SK-N-MC (cell line): ENCODE data around the gene FDX1.
"Not testable (repeated sequence)": the region's sequence is repeated elsewhere in the genome, so short reads cannot be mapped to it uniquely, and the experiment has no call there.

Source experiments
- DNase-seq: peaks from one replicate; pipeline ENCODE4 v3.0.0-alpha.2; 2011; ENCODE audit warnings: low read depth, low spot score
- H3K27ac ChIP-seq: fragments of 200-600 bp; sonication (generic); 2 replicates; pipeline ENCODE4 v1.5.1; 2016; ENCODE audit warnings: mixed run types
- H3K36me3 ChIP-seq: fragments of 200-600 bp; sonication (generic); 2 replicates; pipeline ENCODE4 v1.6.1; 2017; ENCODE audit warnings: antibody characterized with exemption, low read length, mixed read lengths; ENCODE audit not compliant: insufficient read depth
- H3K4me3 ChIP-seq: fragments of 200-600 bp; sonication (generic); 2 replicates; pipeline ENCODE4 v1.5.1; 2016
- H3K9ac ChIP-seq: fragments of 200-600 bp; sonication (generic); 2 replicates; pipeline ENCODE4 v1.8.0; 2017; ENCODE audit warnings: mixed run types, mixed read lengths; ENCODE audit not compliant: insufficient read length
- H3K9me3 ChIP-seq: fragments of 200-600 bp; sonication (generic); 2 replicates; pipeline ENCODE4 v1.6.1; 2017; ENCODE audit warnings: low read depth, mild to moderate bottlenecking, antibody characterized with exemption, low read length, moderate library complexity, mixed read lengths
- EZH2 ChIP-seq: fragments of 200-600 bp; sonication (generic); IDR thresholded peaks from one replicate; pipeline ENCODE4 v1.6.1; 2017; ENCODE audit warnings: antibody characterized with exemption
- FOXP2 ChIP-seq: optimal IDR thresholded peaks from 2 replicates; pipeline ENCODE3; 2011; ENCODE audit warnings: mild to moderate bottlenecking, moderate library complexity; ENCODE audit not compliant: insufficient read depth; ENCODE audit errors: extremely low read length, control extremely low read depth
- POLR2AphosphoS5 ChIP-seq: IDR thresholded peaks from 2 replicates; pipeline ENCODE4 v1.6.1; 2012; ENCODE audit warnings: mild to moderate bottlenecking, low read depth, low read length, borderline replicate concordance

The FDX1 gene, protein sequence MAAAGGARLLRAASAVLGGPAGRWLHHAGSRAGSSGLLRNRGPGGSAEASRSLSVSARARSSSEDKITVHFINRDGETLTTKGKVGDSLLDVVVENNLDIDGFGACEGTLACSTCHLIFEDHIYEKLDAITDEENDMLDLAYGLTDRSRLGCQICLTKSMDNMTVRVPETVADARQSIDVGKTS

DNA sequence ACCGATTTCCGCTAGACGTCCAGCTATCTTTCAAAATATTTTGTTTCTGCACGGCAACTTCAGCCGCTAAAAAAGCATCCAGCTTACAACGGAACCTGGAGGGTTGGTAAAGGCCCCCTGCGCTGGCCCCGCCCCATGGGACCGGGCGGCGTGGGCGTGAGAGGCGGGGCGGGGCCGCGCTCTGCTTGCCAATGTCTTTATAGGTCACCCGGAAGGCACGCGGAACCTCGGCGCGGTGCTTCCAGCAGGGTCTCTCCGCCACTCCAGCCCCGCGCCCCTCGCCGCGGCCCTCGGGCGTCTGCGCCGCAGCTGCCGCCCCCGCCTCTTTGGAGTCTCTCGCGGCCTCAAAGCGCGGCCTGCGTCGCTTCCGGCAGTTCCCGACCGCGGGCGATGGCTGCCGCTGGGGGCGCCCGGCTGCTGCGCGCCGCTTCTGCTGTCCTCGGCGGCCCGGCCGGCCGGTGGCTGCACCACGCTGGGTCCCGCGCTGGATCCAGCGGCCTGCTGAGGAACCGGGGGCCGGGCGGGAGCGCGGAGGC is at the start of gene FDX1:
Gene FDX1, plus strand, starts transcription at position 218 of the 536 bp plus-strand sequence. Its CDS starts 173 bp downstream, at position 391.
- Histone ChIP-seq H3K27ac (peak within 1 kb of the TSS; percentile 93), H3K36me3 (peaks cover 3% of the 10 kb centered on the region; the same call in 1 of the 2 replicates), H3K4me3 (peak within 1 kb of the TSS; percentile 85), H3K9ac (peak within 1 kb of the TSS; percentile 84), H3K9me3 (no peaks in the 10 kb centered on the region)
- TF ChIP-seq EZH2 (no peak), FOXP2 (no peak), POLR2AphosphoS5 (peak; percentile 67; the same call in 1 of the 2 replicates)
- no peak for DNase-seq

- Histone ChIP-seq H3K9ac (no peak overlapping the region), H3K27ac (no peak overlapping the region; the same call in 1 of the 2 replicates), H3K9me3 (no peaks in the 10 kb centered on the region; the same call in 1 of the 2 replicates), H3K4me3 (no peak overlapping the region), H3K36me3 (peaks cover 63% of the 10 kb centered on the region)
- no peak for TF ChIP-seq FOXP2
- TF ChIP-seq POLR2AphosphoS5: no peak
- no peak for TF ChIP-seq EZH2
- no peak for DNase-seq
Measured at GRCh38 chr11:110380836-110381622, 48.7 kb upstream of the FDX1 start.

- DNase-seq, H3K9ac ChIP-seq, H3K9me3 ChIP-seq, H3K27ac ChIP-seq, H3K4me3 ChIP-seq: not testable (repeated sequence)
- peaks cover 61% of the 10 kb centered on the region for H3K36me3 ChIP-seq
Measured at GRCh38 chr11:110388231-110388630, 41.5 kb upstream of the FDX1 start.

- Histone ChIP-seq H3K36me3 (peaks cover 75% of the 10 kb centered on the region), H3K9ac (no peak overlapping the region), H3K27ac (no peak overlapping the region), H3K4me3 (no peak overlapping the region), H3K9me3 (peaks cover 7% of the 10 kb centered on the region; the same call in 1 of the 2 replicates)
- TF ChIP-seq EZH2 (no peak), FOXP2 (no peak), POLR2AphosphoS5 (no peak)
- no peak for DNase-seq
Measured at GRCh38 chr11:110389965-110390364, 39.8 kb upstream of the FDX1 start.

- Histone ChIP-seq H3K36me3 (peaks cover 94% of the 10 kb centered on the region), H3K27ac (no peak overlapping the region), H3K4me3 (no peak overlapping the region), H3K9me3 (peaks cover 9% of the 10 kb centered on the region; the same call in 1 of the 2 replicates), H3K9ac (no peak overlapping the region)
- no peak for TF ChIP-seq POLR2AphosphoS5
- no peak for TF ChIP-seq FOXP2
- no peak for TF ChIP-seq EZH2
- no peak for DNase-seq
Measured at GRCh38 chr11:110392056-110392455, 37.7 kb upstream of the FDX1 start.

GRCh38 chr11:110397668-110398286 is 32.0 kb upstream of the FDX1 start:
- H3K9ac ChIP-seq, DNase-seq, H3K4me3 ChIP-seq, H3K9me3 ChIP-seq: not testable (repeated sequence)
- H3K27ac ChIP-seq: peak overlapping the region; percentile 67; the same call in 1 of the 2 replicates
- peaks cover 84% of the 10 kb centered on the region for H3K36me3 ChIP-seq

DNA sequence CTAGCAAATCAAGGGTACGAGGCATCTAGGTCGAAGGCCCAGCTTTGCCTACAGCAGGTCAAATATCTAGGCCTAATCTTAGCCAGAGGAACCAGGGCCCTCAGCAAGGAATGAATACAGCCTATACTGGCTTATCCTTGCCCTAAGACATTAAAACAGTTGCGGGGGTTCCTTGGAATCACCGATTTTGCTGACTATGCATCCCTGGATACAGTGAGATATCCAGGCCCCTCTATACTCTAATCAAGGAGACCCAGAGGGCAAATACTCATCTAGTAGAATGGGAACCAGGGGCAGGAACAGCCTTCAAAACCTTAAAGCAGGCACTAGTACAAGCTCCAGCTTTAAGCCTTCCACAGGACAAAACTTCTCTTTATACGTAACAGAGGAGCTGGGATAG is 26.2 kb upstream of the FDX1 start:
- H3K4me3 ChIP-seq, H3K9me3 ChIP-seq, H3K9ac ChIP-seq, DNase-seq, H3K27ac ChIP-seq: not testable (repeated sequence)
- H3K36me3 ChIP-seq: peaks cover 93% of the 10 kb centered on the region

- H3K27ac ChIP-seq, H3K9me3 ChIP-seq, DNase-seq, H3K4me3 ChIP-seq, H3K9ac ChIP-seq: not testable (repeated sequence)
- H3K36me3 ChIP-seq: peaks cover 87% of the 10 kb centered on the region
Measured at GRCh38 chr11:110405636-110406035, 24.1 kb upstream of the FDX1 start.

DNA sequence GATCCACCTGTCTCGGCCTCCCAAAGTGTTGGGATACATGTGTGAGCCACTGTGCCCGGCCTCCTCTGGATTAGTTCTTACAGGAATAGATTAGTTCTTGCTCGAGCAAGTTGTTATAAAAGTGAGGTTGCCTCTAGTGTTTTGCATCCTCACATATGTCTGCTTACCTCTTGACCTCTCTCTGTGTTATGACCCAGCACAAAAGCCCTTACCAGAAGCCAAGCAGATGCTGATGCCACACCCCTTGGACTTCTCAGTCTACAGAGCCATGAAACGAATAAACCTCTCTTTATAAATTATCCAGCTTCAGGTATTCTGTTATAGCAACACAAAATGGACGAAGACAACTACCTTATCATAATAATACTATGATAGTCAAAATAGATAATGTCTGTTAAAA is 22.4 kb upstream of the FDX1 start:
- H3K9me3 ChIP-seq: no peaks in the 10 kb centered on the region
- 0 out of 2 replicates have a peak overlapping the region, but pooled peaks have one; percentile 8 for H3K27ac ChIP-seq
- no peak for DNase-seq
- no peak overlapping the region for H3K9ac ChIP-seq
- H3K36me3 ChIP-seq: peaks cover 70% of the 10 kb centered on the region
- TF ChIP-seq EZH2: no peak
- no peak for TF ChIP-seq POLR2AphosphoS5
- no peak for TF ChIP-seq FOXP2
- H3K4me3 ChIP-seq: no peak overlapping the region
